ENCODE data around the gene PIP5KL1.
A peak's percentile ranks its signal among the peaks of the same experiment; 100 is the strongest.

Gene PIP5KL1

DNA sequence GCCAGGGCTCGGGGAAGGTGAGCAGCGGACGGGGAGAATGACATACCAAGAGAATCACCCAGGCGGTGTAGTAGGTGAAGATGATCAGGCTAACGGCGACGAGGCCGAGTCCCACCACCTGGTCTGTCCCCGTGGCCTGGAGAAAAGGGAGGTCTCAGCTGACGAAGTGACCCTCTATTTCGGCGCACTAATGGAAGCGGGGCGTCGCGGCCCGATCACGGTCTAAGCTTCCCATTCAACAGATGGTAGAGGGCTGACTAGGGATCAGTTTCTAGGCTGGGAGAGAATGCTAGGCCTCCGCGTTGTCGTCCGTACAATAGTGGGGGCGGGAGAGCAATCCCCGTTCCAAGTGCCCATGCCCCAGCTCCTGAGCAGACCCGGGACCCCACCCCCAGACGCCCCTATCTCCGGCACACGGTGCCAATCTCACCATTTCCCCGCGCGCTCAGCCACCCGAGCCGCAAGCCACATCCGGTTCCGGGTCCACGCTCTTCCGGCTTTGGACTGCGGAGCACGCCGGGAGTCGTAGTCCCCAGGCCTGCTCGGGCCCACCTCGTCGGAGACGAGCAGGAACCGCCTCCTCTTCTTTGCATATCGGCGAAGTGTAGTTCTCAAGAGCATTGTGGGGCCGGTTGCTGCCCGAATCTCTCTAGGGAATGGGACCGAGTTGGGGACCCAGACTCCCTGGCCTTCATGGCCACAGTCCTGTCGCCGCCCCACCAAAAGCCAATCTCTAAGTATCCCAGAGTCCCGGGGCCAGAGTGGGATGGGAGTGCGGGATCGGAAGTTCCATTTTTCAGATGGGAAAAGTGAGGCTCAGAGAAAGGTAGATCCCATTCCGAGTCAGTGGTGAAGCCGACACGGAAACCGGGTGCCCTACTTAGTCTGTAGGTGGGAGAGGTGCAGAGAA is 7.1 kb upstream of the PIP5KL1 start, which contains the start of gene DPM2:
DPM2 (minus strand) TSS at position 467 of the 910 bp plus-strand sequence; CDS start at position 433, 34 bp downstream.
- H4K20me1 ChIP-seq (ENCODE audit: insufficient read depth, low read length): peaks cover 3% of the 10 kb centered on the region
- H2AFZ ChIP-seq (ENCODE audit: low read depth, low read length): 0 out of 2 replicates have a peak within 1 kb of the TSS, but pooled peaks have one; percentile 65
- H3K4me3 ChIP-seq (ENCODE audit: low read length): peak within 1 kb of the TSS; percentile 90
- peaks cover 8% of the 10 kb centered on the region for H3K36me3 ChIP-seq (replicated peaks; ENCODE audit: low read depth, low read length)
- H3K4me1 ChIP-seq (ENCODE audit: low read length): peaks cover 21% of the 10 kb centered on the region
- H3K27ac ChIP-seq (ENCODE audit: low read length): peak within 1 kb of the TSS; percentile 39
- H3K9ac ChIP-seq (ENCODE audit: low read length): peak within 1 kb of the TSS; percentile 74
- no peaks in the 10 kb centered on the region for H3K9me3 ChIP-seq (ENCODE audit: insufficient read depth, low read length)
- peak within 1 kb of the TSS; percentile 93 for H3K4me2 ChIP-seq (ENCODE audit: low read length)
- no peaks in the 10 kb centered on the region for H3K27me3 ChIP-seq (ENCODE audit: low read depth, low read length)
- H3K79me2 ChIP-seq (ENCODE audit: low read length): peaks cover 20% of the 10 kb centered on the region
- no peak for TF ChIP-seq EZH2phosphoT487 (IDR thresholded peaks at IDR 0.05; ENCODE audit: low read depth)
- TF ChIP-seq, protein P1, sequence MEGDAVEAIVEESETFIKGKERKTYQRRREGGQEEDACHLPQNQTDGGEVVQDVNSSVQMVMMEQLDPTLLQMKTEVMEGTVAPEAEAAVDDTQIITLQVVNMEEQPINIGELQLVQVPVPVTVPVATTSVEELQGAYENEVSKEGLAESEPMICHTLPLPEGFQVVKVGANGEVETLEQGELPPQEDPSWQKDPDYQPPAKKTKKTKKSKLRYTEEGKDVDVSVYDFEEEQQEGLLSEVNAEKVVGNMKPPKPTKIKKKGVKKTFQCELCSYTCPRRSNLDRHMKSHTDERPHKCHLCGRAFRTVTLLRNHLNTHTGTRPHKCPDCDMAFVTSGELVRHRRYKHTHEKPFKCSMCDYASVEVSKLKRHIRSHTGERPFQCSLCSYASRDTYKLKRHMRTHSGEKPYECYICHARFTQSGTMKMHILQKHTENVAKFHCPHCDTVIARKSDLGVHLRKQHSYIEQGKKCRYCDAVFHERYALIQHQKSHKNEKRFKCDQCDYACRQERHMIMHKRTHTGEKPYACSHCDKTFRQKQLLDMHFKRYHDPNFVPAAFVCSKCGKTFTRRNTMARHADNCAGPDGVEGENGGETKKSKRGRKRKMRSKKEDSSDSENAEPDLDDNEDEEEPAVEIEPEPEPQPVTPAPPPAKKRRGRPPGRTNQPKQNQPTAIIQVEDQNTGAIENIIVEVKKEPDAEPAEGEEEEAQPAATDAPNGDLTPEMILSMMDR (IDR thresholded peaks at IDR 0.05; ENCODE audit: low read depth, low read length): no peak

- Histone ChIP-seq H3K9me3 (ENCODE audit: insufficient read depth, low read length) (no peaks in the 10 kb centered on the region), H3K27ac (ENCODE audit: low read length) (peak overlapping the region; percentile 30; the same call in 1 of the 2 replicates), H3K9ac (ENCODE audit: low read length) (peak overlapping the region; percentile 74), H4K20me1 (ENCODE audit: insufficient read depth, low read length) (peaks cover 3% of the 10 kb centered on the region), H2AFZ (ENCODE audit: low read depth, low read length) (no peak overlapping the region), H3K36me3 (replicated peaks; ENCODE audit: low read depth, low read length) (peaks cover 4% of the 10 kb centered on the region), H3K4me1 (ENCODE audit: low read length) (peaks cover 20% of the 10 kb centered on the region), H3K4me3 (ENCODE audit: low read length) (peak overlapping the region; percentile 90), H3K4me2 (ENCODE audit: low read length) (peak overlapping the region; percentile 93), H3K27me3 (ENCODE audit: low read depth, low read length) (no peaks in the 10 kb centered on the region), H3K79me2 (ENCODE audit: low read length) (peaks cover 20% of the 10 kb centered on the region)
- no peak for TF ChIP-seq EZH2phosphoT487 (IDR thresholded peaks at IDR 0.05; ENCODE audit: low read depth)
These were observed 6.4 kb upstream of the PIP5KL1 start for GRCh38 chr9:127937056-127937387.

DNA sequence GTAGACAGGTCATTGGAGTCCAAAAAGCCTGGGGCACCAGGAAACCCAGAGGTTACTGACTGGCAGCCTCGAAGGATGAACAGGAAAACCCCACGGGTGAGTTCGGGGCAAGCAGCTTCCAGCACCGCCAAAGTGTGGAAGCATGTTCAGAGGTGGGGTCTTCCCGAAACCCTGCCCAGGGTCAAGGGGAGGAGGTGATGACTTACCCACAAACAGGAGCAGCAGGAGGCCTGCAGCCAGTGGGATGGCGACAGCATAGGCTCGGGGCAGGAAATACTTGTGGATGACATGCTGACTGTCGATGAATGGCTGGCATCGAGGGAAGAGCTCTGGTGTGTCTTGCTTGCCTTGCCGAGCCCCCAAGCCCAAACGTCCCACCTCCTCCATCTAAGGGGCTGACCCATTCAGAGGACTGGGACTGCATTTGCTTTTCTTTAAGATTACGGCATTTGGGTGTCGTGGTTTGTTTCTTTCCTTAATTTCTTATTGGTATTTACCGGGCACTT is 5.8 kb upstream of the PIP5KL1 start:
- peaks cover 3% of the 10 kb centered on the region for H3K36me3 ChIP-seq (replicated peaks; ENCODE audit: low read depth, low read length)
- H4K20me1 ChIP-seq (ENCODE audit: insufficient read depth, low read length): peaks cover 6% of the 10 kb centered on the region
- peak overlapping the region; percentile 90 for H3K4me3 ChIP-seq (ENCODE audit: low read length)
- H3K27me3 ChIP-seq (ENCODE audit: low read depth, low read length): no peaks in the 10 kb centered on the region
- H3K9me3 ChIP-seq (ENCODE audit: insufficient read depth, low read length): no peaks in the 10 kb centered on the region
- H3K4me1 ChIP-seq (ENCODE audit: low read length): peaks cover 24% of the 10 kb centered on the region
- H3K27ac ChIP-seq (ENCODE audit: low read length): no peak overlapping the region
- peak overlapping the region; percentile 74; the same call in 1 of the 2 replicates for H3K9ac ChIP-seq (ENCODE audit: low read length)
- peak overlapping the region; percentile 93 for H3K4me2 ChIP-seq (ENCODE audit: low read length)
- H3K79me2 ChIP-seq (ENCODE audit: low read length): peaks cover 20% of the 10 kb centered on the region
- TF ChIP-seq EZH2phosphoT487 (IDR thresholded peaks at IDR 0.05; ENCODE audit: low read depth): no peak
- TF ChIP-seq, protein P1 (IDR thresholded peaks at IDR 0.05; ENCODE audit: low read depth, low read length): no peak
- no peak overlapping the region for H2AFZ ChIP-seq (ENCODE audit: low read depth, low read length)

GRCh38 chr9:127935765-127936221 is 5.2 kb upstream of the PIP5KL1 start:
- H2AFZ ChIP-seq (ENCODE audit: low read depth, low read length): no peak overlapping the region
- TF ChIP-seq, protein P1 (IDR thresholded peaks at IDR 0.05; ENCODE audit: low read depth, low read length): no peak
- TF ChIP-seq EZH2phosphoT487 (IDR thresholded peaks at IDR 0.05; ENCODE audit: low read depth): no peak
- no peak overlapping the region for H3K9ac ChIP-seq (ENCODE audit: low read length)
- H3K79me2 ChIP-seq (ENCODE audit: low read length): peaks cover 20% of the 10 kb centered on the region
- no peak overlapping the region for H3K27ac ChIP-seq (ENCODE audit: low read length)
- H3K9me3 ChIP-seq (ENCODE audit: insufficient read depth, low read length): no peaks in the 10 kb centered on the region
- peaks cover 7% of the 10 kb centered on the region for H4K20me1 ChIP-seq (ENCODE audit: insufficient read depth, low read length)
- H3K36me3 ChIP-seq (replicated peaks; ENCODE audit: low read depth, low read length): peaks cover 3% of the 10 kb centered on the region
- peak overlapping the region; percentile 93 for H3K4me2 ChIP-seq (ENCODE audit: low read length)
- no peak overlapping the region for H3K4me3 ChIP-seq (ENCODE audit: low read length)
- H3K4me1 ChIP-seq (ENCODE audit: low read length): peaks cover 29% of the 10 kb centered on the region
- no peaks in the 10 kb centered on the region for H3K27me3 ChIP-seq (ENCODE audit: low read depth, low read length)

Measured in OCI-LY3 (cell line).